OCI-LY3 (cell line): ENCODE measurements around the gene ILDR2.

Source experiments
- EZH2phosphoT487 ChIP-seq: fragments of 200-600 bp; shearing (Covaris generic); IDR thresholded peaks from 2 replicates; pipeline ENCODE4 v1.6.1; 2018; ENCODE audit warnings: antibody characterized with exemption, mixed run types, low read depth
- TF ChIP-seq, protein P1 (sequence below): fragments of 200-600, 300-600 bp; sonication (generic); IDR thresholded peaks from 2 replicates; pipeline ENCODE4 v1.5.1; 2014; ENCODE audit warnings: antibody characterized with exemption, low read length, low read depth

DNA sequence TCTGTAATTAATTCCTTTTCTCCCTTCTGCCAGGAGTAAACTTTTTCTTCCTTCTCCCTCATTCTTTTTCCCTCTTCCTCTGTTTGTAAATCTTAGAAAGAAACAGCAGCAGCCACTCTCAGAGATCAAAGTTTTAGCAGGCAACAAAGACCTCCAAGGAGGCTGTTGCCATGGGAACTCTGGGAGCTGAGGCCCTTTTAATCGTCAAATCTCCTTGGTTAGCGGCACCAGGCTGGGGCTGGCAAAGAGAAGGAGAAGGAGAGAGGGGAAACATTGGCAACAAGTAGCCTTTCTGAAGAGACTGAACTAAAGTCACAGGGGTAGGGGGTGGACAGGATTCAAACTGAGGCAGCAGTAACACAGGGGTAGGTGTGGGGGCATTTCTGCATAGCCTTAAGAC lies 25.2 kb downstream of the ILDR2 start:
- TF ChIP-seq, protein P1, sequence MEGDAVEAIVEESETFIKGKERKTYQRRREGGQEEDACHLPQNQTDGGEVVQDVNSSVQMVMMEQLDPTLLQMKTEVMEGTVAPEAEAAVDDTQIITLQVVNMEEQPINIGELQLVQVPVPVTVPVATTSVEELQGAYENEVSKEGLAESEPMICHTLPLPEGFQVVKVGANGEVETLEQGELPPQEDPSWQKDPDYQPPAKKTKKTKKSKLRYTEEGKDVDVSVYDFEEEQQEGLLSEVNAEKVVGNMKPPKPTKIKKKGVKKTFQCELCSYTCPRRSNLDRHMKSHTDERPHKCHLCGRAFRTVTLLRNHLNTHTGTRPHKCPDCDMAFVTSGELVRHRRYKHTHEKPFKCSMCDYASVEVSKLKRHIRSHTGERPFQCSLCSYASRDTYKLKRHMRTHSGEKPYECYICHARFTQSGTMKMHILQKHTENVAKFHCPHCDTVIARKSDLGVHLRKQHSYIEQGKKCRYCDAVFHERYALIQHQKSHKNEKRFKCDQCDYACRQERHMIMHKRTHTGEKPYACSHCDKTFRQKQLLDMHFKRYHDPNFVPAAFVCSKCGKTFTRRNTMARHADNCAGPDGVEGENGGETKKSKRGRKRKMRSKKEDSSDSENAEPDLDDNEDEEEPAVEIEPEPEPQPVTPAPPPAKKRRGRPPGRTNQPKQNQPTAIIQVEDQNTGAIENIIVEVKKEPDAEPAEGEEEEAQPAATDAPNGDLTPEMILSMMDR, result no peak
- TF ChIP-seq EZH2phosphoT487, result no peak
